Liver (tissue), 9 donors: ENCODE results near the gene SMIM13. TPM values are rescaled to one million over a fixed set of nuclear protein-coding genes. Genes with fewer than 3 reads are reported as not detected.

Experiments
- DNase-seq: peaks from one replicate; pipeline ENCODE4 v3.0.0-alpha.2; 2017; ENCODE audit warnings: low spot score
- H3K27ac ChIP-seq, 2 donors: one replicate each; pipeline ENCODE4 v1.7.0; 2013; ENCODE audit warnings: inconsistent platforms in 2 of 2, low read length in 2 of 2, control low read depth in 1 of 2, low read depth in 1 of 2, mild to moderate bottlenecking in 1 of 2
- H3K27me3 ChIP-seq, 4 donors: one replicate each; pipeline versions ENCODE4 v1.6.1 to v1.7.0; 2013; ENCODE audit warnings: low read length in 3 of 4, inconsistent platforms in 1 of 4, mild to moderate bottlenecking in 1 of 4, moderate library complexity in 1 of 4; ENCODE audit not compliant: control insufficient read depth in 4 of 4, insufficient read depth in 4 of 4
- H3K36me3 ChIP-seq, 4 donors: one replicate each; pipeline versions ENCODE4 v1.6.1 to v1.7.0; 2013; ENCODE audit warnings: low read length in 3 of 4, mild to moderate bottlenecking in 3 of 4, low read depth in 1 of 4, moderate library complexity in 1 of 4; ENCODE audit not compliant: control insufficient read depth in 4 of 4, insufficient read depth in 3 of 4
- H3K4me1 ChIP-seq, 4 donors: one replicate each; pipeline versions ENCODE4 v1.6.1 to v1.7.0; 2013; ENCODE audit warnings: low read length in 3 of 4, mild to moderate bottlenecking in 3 of 4, moderate library complexity in 1 of 4; ENCODE audit not compliant: control insufficient read depth in 4 of 4, insufficient read depth in 4 of 4
- H3K4me3 ChIP-seq, 3 donors: one replicate each; pipeline versions ENCODE4 v1.6.1 to v1.7.0; 2013; ENCODE audit warnings: low read length in 3 of 3, control low read depth in 1 of 3, low read depth in 1 of 3, mild to moderate bottlenecking in 1 of 3
- H3K9ac ChIP-seq, 2 donors: one replicate each; pipeline ENCODE4 v1.7.0; 2013; ENCODE audit warnings: low read length in 2 of 2, mild to moderate bottlenecking in 2 of 2, moderate library complexity in 2 of 2, control low read depth in 1 of 2, low read depth in 1 of 2
- H3K9me3 ChIP-seq, 4 donors: one replicate each; pipeline versions ENCODE4 v1.6.1 to v1.7.0; 2013; ENCODE audit warnings: low read length in 3 of 4; ENCODE audit not compliant: control insufficient read depth in 4 of 4
- EGR1 ChIP-seq, 2 donors: IDR thresholded peaks; 2 replicates each; pipeline ENCODE4 v1.6.1; 2016 to 2018; ENCODE audit warnings: antibody characterized with exemption in 2 of 2, low read depth in 2 of 2
- FOXA1 ChIP-seq: IDR thresholded peaks from 2 replicates; pipeline ENCODE4 v1.6.1; 2016; ENCODE audit warnings: antibody characterized with exemption
- FOXA2 ChIP-seq: IDR thresholded peaks from 2 replicates; pipeline ENCODE4 v1.6.1; 2016; ENCODE audit warnings: antibody characterized with exemption
- GABPA ChIP-seq, 2 donors: IDR thresholded peaks in 1 of 2; conservative IDR thresholded peaks in 1 of 2; 2 replicates each; pipeline ENCODE4 v1.6.1; 2016; ENCODE audit warnings: antibody characterized with exemption in 2 of 2, mild to moderate bottlenecking in 1 of 2, moderate library complexity in 1 of 2
- HNF4A ChIP-seq, 2 donors: conservative IDR thresholded peaks; 2 replicates each; pipeline ENCODE4 v1.6.1; 2016; ENCODE audit warnings: antibody characterized with exemption in 2 of 2, mild to moderate bottlenecking in 2 of 2
- HNF4G ChIP-seq: IDR thresholded peaks from 2 replicates; pipeline ENCODE4 v1.6.1; 2016; ENCODE audit warnings: antibody characterized with exemption
- JUND ChIP-seq, 2 donors: IDR thresholded peaks; 2 replicates each; pipeline ENCODE4 v1.6.1; 2016; ENCODE audit warnings: antibody characterized with exemption in 2 of 2
- NR2F2 ChIP-seq: IDR thresholded peaks from 2 replicates; pipeline ENCODE4 v1.6.1; 2016; ENCODE audit warnings: antibody characterized with exemption
- RAD21 ChIP-seq, 2 donors: IDR thresholded peaks; 2 replicates each; pipeline ENCODE4 v1.6.1; 2016; ENCODE audit warnings: antibody characterized with exemption in 2 of 2, mild to moderate bottlenecking in 2 of 2
- REST ChIP-seq: IDR thresholded peaks from 2 replicates; pipeline ENCODE4 v1.6.1; 2016; ENCODE audit warnings: antibody characterized with exemption, mild to moderate bottlenecking
- RXRA ChIP-seq, 2 donors: IDR thresholded peaks; 2 replicates each; pipeline ENCODE4 v1.6.1; 2017 to 2018; ENCODE audit warnings: antibody characterized with exemption in 2 of 2, mild to moderate bottlenecking in 1 of 2
- SP1 ChIP-seq: IDR thresholded peaks from 2 replicates; pipeline ENCODE4 v1.6.1; 2018; ENCODE audit warnings: antibody characterized with exemption, mild to moderate bottlenecking
- TAF1 ChIP-seq: conservative IDR thresholded peaks from 2 replicates; pipeline ENCODE4 v1.6.1; 2016; ENCODE audit warnings: antibody characterized with exemption, mild to moderate bottlenecking
- YY1 ChIP-seq: IDR thresholded peaks from 2 replicates; pipeline ENCODE4 v1.6.1; 2016; ENCODE audit warnings: antibody characterized with exemption, mild to moderate bottlenecking
- ZBTB33 ChIP-seq: IDR thresholded peaks from 2 replicates; pipeline ENCODE4 v1.6.1; 2016; ENCODE audit warnings: antibody characterized with exemption
- WGBS: extraction: QIAGEN DNeasy Blood & Tissue Kit; methylation state at CpG from one replicate; pipeline ENCODE4 v1.1.7; 2013; 5-methylcytosine and 5-hydroxymethylcytosine counted together
- polyA plus RNA-seq, 2 donors: library from polyadenylated mRNA; stranded (reverse) in 1 of 2; unstranded in 1 of 2; fragments of 200-250 nt in 1 of 2; fragments of >200 nt in 1 of 2; fragmentation: Nextera tagmentation in 1 of 2; extraction: Ambion mirVana in 1 of 2; gene quantifications; one replicate each; pipeline versions ENCODE4 v1.2.1 to v1.2.3, GENCODE V29; 2013 to 2015
- total RNA-seq, 2 donors: library from RNA; depleted of rRNA; stranded (reverse); fragments of >200 nt; gene quantifications; one replicate each; pipeline ENCODE4 v1.2.3, GENCODE V29; 2014
- TF ChIP-seq, protein P1 (sequence below): IDR thresholded peaks from 2 replicates; pipeline ENCODE4 v1.6.1; 2016; ENCODE audit warnings: antibody characterized with exemption
- TF ChIP-seq, protein P2 (sequence below): IDR thresholded peaks from 2 replicates; pipeline ENCODE4 v1.6.1; 2016; ENCODE audit warnings: antibody characterized with exemption
- TF ChIP-seq, protein P3 (sequence below): fragments of 150-350 bp; IDR thresholded peaks from 2 replicates; pipeline ENCODE4 v1.5.1; 2017; ENCODE audit warnings: improper control_type of control experiment, low read depth, low read length; ENCODE audit not compliant: missing input control
- donor health status: healthy.
- donor health status: healthy.
- donor health status: healthy.
- donor health status: healthy.
- donor health status: healthy.

The SMIM13 gene
- total and polyA plus RNA-seq, 4 donors, result 2.8 to 9.0 (median 5.8) TPM

DNA sequence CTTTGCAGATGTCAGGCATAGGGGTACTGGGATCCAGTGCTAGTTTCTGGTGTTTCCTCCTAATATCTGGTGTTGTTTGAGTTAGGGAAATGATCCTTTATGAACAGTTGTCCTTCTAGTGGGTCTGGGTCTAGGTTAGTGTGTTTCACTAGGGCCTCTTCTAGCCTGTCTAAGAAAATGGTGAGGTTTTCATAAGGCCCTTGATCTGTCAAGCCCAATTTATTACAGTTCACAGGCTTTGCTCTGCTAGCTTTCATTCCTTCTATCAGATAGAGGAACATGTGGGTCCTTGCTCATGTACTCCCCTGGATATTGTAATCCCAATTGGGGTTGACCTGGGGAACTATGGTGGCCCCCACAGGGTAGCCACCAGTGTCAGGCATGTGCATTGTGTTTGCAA lies 15.1 kb downstream of the SMIM13 start:
- no peak for TF ChIP-seq TAF1
- TF ChIP-seq REST, result no peak
- TF ChIP-seq HNF4G, result no peak
- no peak for TF ChIP-seq RXRA (IDR thresholded peaks at IDR 0.05)
- no peak for TF ChIP-seq NR2F2
- TF ChIP-seq, protein P1, sequence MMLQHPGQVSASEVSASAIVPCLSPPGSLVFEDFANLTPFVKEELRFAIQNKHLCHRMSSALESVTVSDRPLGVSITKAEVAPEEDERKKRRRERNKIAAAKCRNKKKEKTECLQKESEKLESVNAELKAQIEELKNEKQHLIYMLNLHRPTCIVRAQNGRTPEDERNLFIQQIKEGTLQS, result no peak
- TF ChIP-seq SP1, result no peak
- TF ChIP-seq RAD21 (IDR thresholded peaks at IDR 0.05), result no peak
- no peak for TF ChIP-seq YY1
- no peak for DNase-seq
- Histone ChIP-seq H3K36me3 (no peaks in the 10 kb centered on the region), H3K9me3 (no peaks in the 10 kb centered on the region), H3K27ac (no peak overlapping the region), H3K27me3 (no peaks in the 10 kb centered on the region), H3K4me1 (peaks cover 0 to 5% (median 0%) of the 10 kb centered on the region in 4 donors), H3K9ac (no peak overlapping the region), H3K4me3 (no peak overlapping the region)

DNA sequence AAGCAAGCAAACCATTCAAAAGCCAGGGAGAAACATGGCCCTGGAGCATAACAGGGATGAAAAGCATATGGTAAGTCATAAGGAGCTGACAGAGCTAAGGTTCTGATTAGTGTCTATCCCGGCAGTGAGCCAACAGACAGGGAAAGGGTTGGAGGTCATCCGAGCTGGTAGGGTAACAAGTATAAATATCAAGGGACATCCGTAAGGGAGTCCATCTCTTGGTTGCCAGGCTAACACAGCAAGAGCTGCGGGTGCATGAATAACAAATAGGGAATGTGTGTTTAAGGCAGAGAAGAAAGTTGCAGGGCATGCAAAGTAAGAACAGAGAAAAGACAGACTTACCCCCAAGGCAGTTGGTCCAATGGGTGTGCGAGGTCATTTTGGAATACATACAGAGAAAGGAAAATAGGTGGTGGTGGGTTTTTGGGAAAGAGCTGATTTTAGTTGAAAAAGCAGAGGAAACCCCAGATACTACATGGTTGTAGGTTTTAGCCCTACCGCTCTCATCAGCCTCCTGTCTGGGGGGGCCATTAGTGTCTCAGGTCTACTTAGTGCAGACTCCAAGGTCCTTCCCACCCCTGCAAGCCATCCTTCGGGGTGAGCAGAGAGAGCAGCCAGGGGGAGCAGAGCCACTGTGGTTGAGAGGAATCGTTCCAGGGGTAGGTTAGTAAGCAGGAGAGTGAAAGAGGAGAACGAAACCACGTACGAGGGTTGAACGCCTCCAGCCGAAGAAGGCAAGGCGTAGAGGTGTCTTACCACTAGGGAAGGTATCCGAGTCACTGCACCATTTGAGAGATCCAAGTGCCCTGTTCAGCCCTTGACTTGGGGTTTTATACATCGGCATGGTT lies 17.5 kb downstream of the SMIM13 start, which contains the start of gene ERVFRD-1:
Gene ERVFRD-1 (minus strand): TSS at position 805 of the 848 bp plus-strand sequence. CDS start 6,415 bp downstream, outside the sequence.
- DNase-seq, result no peak
- 81% methylated on average over 16 of the region's 16 CpGs for WGBS
- no peaks in the 10 kb centered on the region for H3K9me3 ChIP-seq
- peaks cover 0 to 5% (median 0%) of the 10 kb centered on the region in 4 donors for H3K4me1 ChIP-seq
- H3K9ac ChIP-seq, result no peak within 1 kb of the TSS
- H3K36me3 ChIP-seq, result no peaks in the 10 kb centered on the region
- no peaks in the 10 kb centered on the region for H3K27me3 ChIP-seq
- TF ChIP-seq TAF1, result no peak
- no peak for TF ChIP-seq JUND (IDR thresholded peaks at IDR 0.05)
- no peak for TF ChIP-seq FOXA1
- no peak for TF ChIP-seq RAD21 (IDR thresholded peaks at IDR 0.05)
- TF ChIP-seq GABPA (IDR thresholded peaks at IDR 0.05 in 1 of 2, conservative IDR thresholded peaks at IDR 0.05 in 1 of 2), result no peak
- TF ChIP-seq RXRA (IDR thresholded peaks at IDR 0.05), result no peak
- TF ChIP-seq, protein P1, result no peak
- TF ChIP-seq YY1, result no peak
- no peak for TF ChIP-seq REST
- TF ChIP-seq, protein P2, sequence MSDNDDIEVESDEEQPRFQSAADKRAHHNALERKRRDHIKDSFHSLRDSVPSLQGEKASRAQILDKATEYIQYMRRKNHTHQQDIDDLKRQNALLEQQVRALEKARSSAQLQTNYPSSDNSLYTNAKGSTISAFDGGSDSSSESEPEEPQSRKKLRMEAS, result no peak
- TF ChIP-seq ZBTB33, result no peak
- TF ChIP-seq HNF4A (conservative IDR thresholded peaks at IDR 0.05), result no peak
- TF ChIP-seq, protein P3, sequence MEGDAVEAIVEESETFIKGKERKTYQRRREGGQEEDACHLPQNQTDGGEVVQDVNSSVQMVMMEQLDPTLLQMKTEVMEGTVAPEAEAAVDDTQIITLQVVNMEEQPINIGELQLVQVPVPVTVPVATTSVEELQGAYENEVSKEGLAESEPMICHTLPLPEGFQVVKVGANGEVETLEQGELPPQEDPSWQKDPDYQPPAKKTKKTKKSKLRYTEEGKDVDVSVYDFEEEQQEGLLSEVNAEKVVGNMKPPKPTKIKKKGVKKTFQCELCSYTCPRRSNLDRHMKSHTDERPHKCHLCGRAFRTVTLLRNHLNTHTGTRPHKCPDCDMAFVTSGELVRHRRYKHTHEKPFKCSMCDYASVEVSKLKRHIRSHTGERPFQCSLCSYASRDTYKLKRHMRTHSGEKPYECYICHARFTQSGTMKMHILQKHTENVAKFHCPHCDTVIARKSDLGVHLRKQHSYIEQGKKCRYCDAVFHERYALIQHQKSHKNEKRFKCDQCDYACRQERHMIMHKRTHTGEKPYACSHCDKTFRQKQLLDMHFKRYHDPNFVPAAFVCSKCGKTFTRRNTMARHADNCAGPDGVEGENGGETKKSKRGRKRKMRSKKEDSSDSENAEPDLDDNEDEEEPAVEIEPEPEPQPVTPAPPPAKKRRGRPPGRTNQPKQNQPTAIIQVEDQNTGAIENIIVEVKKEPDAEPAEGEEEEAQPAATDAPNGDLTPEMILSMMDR, result no peak
- no peak for TF ChIP-seq EGR1 (IDR thresholded peaks at IDR 0.05; ENCODE audit: low read depth in 2 of 2)
- TF ChIP-seq NR2F2, result no peak
- TF ChIP-seq FOXA2, result no peak
- TF ChIP-seq SP1, result no peak
- no peak for TF ChIP-seq HNF4G
- H3K4me3 ChIP-seq, result no peak within 1 kb of the TSS
- H3K27ac ChIP-seq, result no peak within 1 kb of the TSS
